Trophoblast cell (in vitro differentiated cells and primary cell): Measurements from ENCODE around the gene OR9A4.

Experiments
- DNase-seq, 2 donors: peaks; one replicate each; pipeline ENCODE4 v3.0.0-alpha.2; 2016
- H2AFZ ChIP-seq: 2 replicates; pipeline ENCODE4 v1.6.1; 2013; ENCODE audit warnings: low read length, moderate library complexity, mild to moderate bottlenecking; ENCODE audit not compliant: insufficient read depth, poor library complexity
- H2AK5ac ChIP-seq: 2 replicates; pipeline ENCODE4 v1.6.1; 2013; ENCODE audit warnings: mild to moderate bottlenecking, low read length
- H2BK120ac ChIP-seq: 2 replicates; pipeline ENCODE4 v1.6.1; 2013; ENCODE audit warnings: low read length, mild to moderate bottlenecking, moderate library complexity; ENCODE audit not compliant: insufficient read depth, poor library complexity
- H2BK12ac ChIP-seq: 2 replicates; pipeline ENCODE4 v1.6.1; 2013; ENCODE audit warnings: mild to moderate bottlenecking, low read length, moderate library complexity
- H2BK5ac ChIP-seq: 2 replicates; pipeline ENCODE4 v1.6.1; 2013; ENCODE audit warnings: low read length, low read depth, moderate library complexity, mild to moderate bottlenecking; ENCODE audit not compliant: poor library complexity
- H3K14ac ChIP-seq: 2 replicates; pipeline ENCODE4 v1.6.1; 2013; ENCODE audit warnings: mild to moderate bottlenecking, low read length
- H3K18ac ChIP-seq: 2 replicates; pipeline ENCODE4 v1.6.1; 2013; ENCODE audit warnings: mild to moderate bottlenecking, low read length
- H3K23ac ChIP-seq: 2 replicates; pipeline ENCODE4 v1.6.1; 2013; ENCODE audit warnings: low read length
- H3K27ac ChIP-seq: 2 replicates; pipeline ENCODE4 v1.5.1; 2013; ENCODE audit warnings: low read depth, mild to moderate bottlenecking, inconsistent platforms, low read length, moderate library complexity
- H3K27me3 ChIP-seq: 2 replicates; pipeline ENCODE4 v1.6.1; 2013; ENCODE audit warnings: inconsistent platforms, mild to moderate bottlenecking, low read length, moderate library complexity; ENCODE audit not compliant: insufficient read depth
- H3K36me3 ChIP-seq, 2 experiments: 1 replicate in 1 of 2; 2 replicates in 1 of 2; pipeline ENCODE4 v1.6.1; 2013; ENCODE audit warnings: low read length in 2 of 2, mild to moderate bottlenecking in 2 of 2, moderate library complexity in 1 of 2; ENCODE audit not compliant: insufficient read depth in 2 of 2, control insufficient read depth in 1 of 2
- H3K4ac ChIP-seq: 2 replicates; pipeline ENCODE4 v1.6.1; 2013; ENCODE audit warnings: low read depth, mild to moderate bottlenecking, low read length, moderate library complexity
- H3K4me1 ChIP-seq, 2 experiments: 1 replicate in 1 of 2; 2 replicates in 1 of 2; pipeline ENCODE4 v1.6.1; 2013; ENCODE audit warnings: low read length in 2 of 2, mild to moderate bottlenecking in 2 of 2, moderate library complexity in 1 of 2; ENCODE audit not compliant: insufficient read depth in 2 of 2, control insufficient read depth in 1 of 2
- H3K4me2 ChIP-seq: 2 replicates; pipeline ENCODE4 v1.6.1; 2013; ENCODE audit warnings: inconsistent platforms, mild to moderate bottlenecking, low read length, moderate library complexity
- H3K4me3 ChIP-seq: 2 replicates; pipeline ENCODE4 v1.5.1; 2013; ENCODE audit warnings: mild to moderate bottlenecking, low read depth, low read length, inconsistent platforms
- H3K79me1 ChIP-seq: one replicate; pipeline ENCODE4 v1.6.1; 2013; ENCODE audit warnings: low read length
- H3K79me2 ChIP-seq: 2 replicates; pipeline ENCODE4 v1.6.1; 2013; ENCODE audit warnings: low read length, mild to moderate bottlenecking; ENCODE audit not compliant: control insufficient read depth, insufficient read depth, poor library complexity
- H3K9ac ChIP-seq: 2 replicates; pipeline ENCODE4 v1.6.1; 2013; ENCODE audit warnings: mild to moderate bottlenecking, low read length
- H3K9me3 ChIP-seq: 2 replicates; pipeline ENCODE4 v1.6.1; 2013; ENCODE audit warnings: low read depth, mild to moderate bottlenecking, control low read depth, inconsistent platforms, low read length; ENCODE audit not compliant: insufficient read depth
- H4K12ac ChIP-seq: 2 replicates; pipeline ENCODE4 v1.6.1; 2013; ENCODE audit warnings: low read depth, mild to moderate bottlenecking, low read length, moderate library complexity
- H4K8ac ChIP-seq: 2 replicates; pipeline ENCODE4 v1.6.1; 2013; ENCODE audit warnings: low read depth, mild to moderate bottlenecking, low read length, moderate library complexity
- H4K91ac ChIP-seq: one replicate; pipeline ENCODE4 v1.6.1; 2013; ENCODE audit warnings: low read depth, mild to moderate bottlenecking, low read length, moderate library complexity
- WGBS: extraction: QIAGEN DNeasy Blood & Tissue Kit; methylation state at CpG from one replicate; pipeline ENCODE4 v1.1.7; 2013; ENCODE audit warnings: missing lambda C conversion rate; ENCODE audit not compliant: insufficient read length, insufficient coverage; ENCODE audit errors: extremely low coverage; 5-methylcytosine and 5-hydroxymethylcytosine counted together

Gene OR9A4

DNA sequence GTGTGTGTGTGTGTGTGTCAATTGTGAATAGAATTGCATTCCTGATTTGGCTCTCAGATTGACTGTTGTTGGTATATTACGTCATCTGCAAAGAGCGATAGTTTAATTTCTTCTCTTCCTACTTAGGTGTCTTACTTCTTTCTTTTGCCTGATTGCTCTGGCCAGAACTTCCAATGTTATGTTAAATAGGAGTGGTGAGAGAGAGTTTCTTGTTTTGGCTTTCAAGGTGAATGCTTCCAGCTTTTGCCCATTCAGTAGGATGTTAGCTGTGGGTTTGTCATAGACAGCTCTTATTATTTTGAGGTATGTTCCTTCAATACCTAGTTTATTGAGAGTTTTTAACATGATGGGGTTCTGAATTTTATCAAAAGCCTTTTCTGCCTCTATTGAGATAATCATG, 40.7 kb upstream of the OR9A4 start:
- H4K91ac ChIP-seq, result no peak overlapping the region
- peaks cover 5% of the 10 kb centered on the region for H3K9me3 ChIP-seq
- H2AFZ ChIP-seq, result no peak overlapping the region
- no peak overlapping the region for H3K14ac ChIP-seq
- H3K27me3 ChIP-seq, result no peaks in the 10 kb centered on the region
- DNase-seq, result no peak
- H2AK5ac ChIP-seq, result no peak overlapping the region
- no peak overlapping the region for H2BK5ac ChIP-seq
- no peak overlapping the region for H3K18ac ChIP-seq
- H2BK12ac ChIP-seq, result no peak overlapping the region
- no peaks in the 10 kb centered on the region for H3K4me1 ChIP-seq
- H3K79me2 ChIP-seq, result no peaks in the 10 kb centered on the region
- H3K79me1 ChIP-seq, result no peaks in the 10 kb centered on the region
- no peak overlapping the region for H4K8ac ChIP-seq
- no peak overlapping the region for H3K4me2 ChIP-seq
- H3K4ac ChIP-seq, result no peak overlapping the region
- no CpG with 5 or more reads among the region's 2 CpGs for WGBS
- H3K4me3 ChIP-seq, result no peak overlapping the region
- H4K12ac ChIP-seq, result no peak overlapping the region
- H3K36me3 ChIP-seq, result no peaks in the 10 kb centered on the region
- H3K23ac ChIP-seq, result no peak overlapping the region
- H3K9ac ChIP-seq, result no peak overlapping the region
- H3K27ac ChIP-seq, result no peak overlapping the region
- no peak overlapping the region for H2BK120ac ChIP-seq

GRCh38 chr7:141876371-141876770, 39.8 kb upstream of the OR9A4 start:
- Histone ChIP-seq H3K79me1 (no peaks in the 10 kb centered on the region), H3K4me2 (no peak overlapping the region), H4K12ac (no peak overlapping the region)

DNA sequence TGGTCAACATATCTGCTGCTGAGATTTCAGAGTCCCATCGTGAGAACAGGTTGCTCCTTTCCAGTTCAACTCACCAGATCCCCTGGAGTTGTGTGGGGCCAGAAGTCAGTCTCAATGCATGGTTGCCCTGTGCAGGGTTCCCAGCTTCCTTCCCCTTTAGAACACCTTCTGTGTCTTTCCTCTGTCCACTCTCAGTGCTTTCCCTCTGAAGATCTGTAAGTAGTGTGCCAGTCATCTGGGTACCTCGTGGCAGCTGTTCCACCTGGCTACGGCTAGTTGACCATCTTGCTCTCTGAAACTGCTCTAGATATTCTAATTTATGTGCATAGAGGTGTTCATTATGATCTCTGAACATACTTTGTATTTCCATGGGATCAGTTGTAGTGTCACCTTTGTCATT, 38.8 kb upstream of the OR9A4 start:
- Histone ChIP-seq H3K79me1 (no peaks in the 10 kb centered on the region), H3K4me1 (no peaks in the 10 kb centered on the region), H4K8ac (no peak overlapping the region), H2BK5ac (no peak overlapping the region), H2AK5ac (no peak overlapping the region), H3K23ac (no peak overlapping the region), H3K27ac (no peak overlapping the region), H2BK120ac (no peak overlapping the region), H3K36me3 (no peaks in the 10 kb centered on the region), H3K9ac (no peak overlapping the region), H3K4me2 (no peak overlapping the region), H3K79me2 (no peaks in the 10 kb centered on the region), H4K91ac (no peak overlapping the region), H3K4me3 (no peak overlapping the region), H3K4ac (no peak overlapping the region), H4K12ac (no peak overlapping the region), H3K9me3 (peaks cover 5% of the 10 kb centered on the region), H2BK12ac (no peak overlapping the region), H2AFZ (no peak overlapping the region), H3K14ac (no peak overlapping the region), H3K18ac (no peak overlapping the region), H3K27me3 (no peaks in the 10 kb centered on the region)
- DNase-seq, result no peak
- WGBS, result no CpG with 5 or more reads among the region's 3 CpGs

More at GRCh38 chr7:141876371-141876770, 39.8 kb upstream of the OR9A4 start:
- no peak for DNase-seq
- Histone ChIP-seq H3K27ac (no peak overlapping the region), H3K4me3 (peak overlapping the region; percentile 30), H4K8ac (no peak overlapping the region), H2BK120ac (no peak overlapping the region), H4K91ac (no peak overlapping the region), H3K9ac (no peak overlapping the region), H2BK5ac (no peak overlapping the region), H3K4ac (no peak overlapping the region), H3K36me3 (no peaks in the 10 kb centered on the region), H3K18ac (no peak overlapping the region), H3K79me2 (no peaks in the 10 kb centered on the region), H2BK12ac (no peak overlapping the region), H2AFZ (no peak overlapping the region), H3K27me3 (no peaks in the 10 kb centered on the region), H2AK5ac (no peak overlapping the region), H3K9me3 (peaks cover 5% of the 10 kb centered on the region), H3K4me1 (no peaks in the 10 kb centered on the region), H3K23ac (no peak overlapping the region), H3K14ac (no peak overlapping the region)
- WGBS, result no CpG with 5 or more reads among the region's 1 CpG

DNA sequence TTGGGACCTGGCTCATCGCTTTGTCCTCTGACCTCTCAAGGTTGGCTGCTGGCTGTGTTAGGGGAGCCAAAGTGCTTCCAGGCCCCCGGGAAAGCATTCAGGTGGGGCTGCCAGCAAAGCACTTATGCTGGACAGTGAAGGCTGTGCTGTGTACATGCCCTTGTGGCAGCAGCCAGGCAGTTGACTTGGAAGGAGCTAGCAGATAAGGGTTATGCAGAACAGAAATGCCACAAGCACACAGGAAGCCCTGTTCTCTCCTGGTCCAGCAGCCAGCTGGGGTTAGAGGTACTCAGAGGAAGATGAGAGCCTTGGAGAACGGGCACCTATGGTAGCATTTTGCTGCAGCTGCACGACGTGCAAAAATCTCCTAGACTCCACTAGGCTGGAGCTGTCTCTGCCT, 35.2 kb upstream of the OR9A4 start:
- no peak overlapping the region for H2BK120ac ChIP-seq
- H3K4me2 ChIP-seq, result no peak overlapping the region
- H2AFZ ChIP-seq, result no peak overlapping the region
- no peak overlapping the region for H2BK5ac ChIP-seq
- H3K23ac ChIP-seq, result no peak overlapping the region
- H4K8ac ChIP-seq, result no peak overlapping the region
- no peaks in the 10 kb centered on the region for H3K79me1 ChIP-seq
- no peak overlapping the region for H3K9ac ChIP-seq
- H3K79me2 ChIP-seq, result no peaks in the 10 kb centered on the region
- WGBS, result no CpG with 5 or more reads among the region's 5 CpGs
- no peak for DNase-seq
- no peak overlapping the region for H3K18ac ChIP-seq
- no peak overlapping the region for H3K14ac ChIP-seq
- no peak overlapping the region for H3K4ac ChIP-seq
- H3K27me3 ChIP-seq, result no peaks in the 10 kb centered on the region
- H2AK5ac ChIP-seq, result no peak overlapping the region
- H3K4me3 ChIP-seq, result no peak overlapping the region
- H4K12ac ChIP-seq, result no peak overlapping the region
- no peak overlapping the region for H3K27ac ChIP-seq
- H3K4me1 ChIP-seq, result no peaks in the 10 kb centered on the region
- H2BK12ac ChIP-seq, result no peak overlapping the region
- peaks cover 5% of the 10 kb centered on the region for H3K9me3 ChIP-seq
- H3K36me3 ChIP-seq, result no peaks in the 10 kb centered on the region
- no peak overlapping the region for H4K91ac ChIP-seq
